ENCODE measurements around the gene DSG3. TPM values are rescaled to one million over a fixed set of nuclear protein-coding genes. Genes with fewer than 3 reads are reported as not detected.

Gene DSG3
- total RNA-seq, 1 donor from 2014 or later = 56.9 TPM

DNA sequence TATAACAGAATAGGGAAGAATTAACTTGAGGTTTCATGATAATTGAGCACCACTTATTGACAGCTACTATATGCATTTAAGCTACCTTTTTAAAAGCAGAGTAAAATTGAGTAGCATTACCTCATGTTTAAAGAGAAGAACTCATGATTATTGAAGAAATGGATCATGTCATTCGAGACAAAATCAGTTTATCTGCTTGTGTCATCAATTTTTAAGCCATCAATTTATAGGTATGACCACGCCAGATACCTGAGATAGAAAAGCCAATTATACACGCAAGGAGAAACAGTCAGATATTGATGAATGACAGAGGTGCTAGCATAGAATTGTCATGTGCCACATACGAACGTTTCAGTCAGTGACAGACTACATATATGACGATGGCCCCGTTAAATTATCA is 78.8 kb downstream of the DSG3 start:
- DNase-seq = no peak

Other genes with a start within 250 kb of the DSG3 start
- 260 TPM for gene DSG1, start 129.6 kb upstream of the DSG3 start, total RNA-seq
- 12.5 TPM for gene DSG4, start 71.0 kb upstream of the DSG3 start, total RNA-seq
- 23.3 TPM for gene DSG2, start 50.4 kb downstream of the DSG3 start, total RNA-seq
- 1.3 TPM for gene TTR, start 144.1 kb downstream of the DSG3 start, total RNA-seq
- gene B4GALT6, start 236.8 kb downstream of the DSG3 start, total RNA-seq = 4.4 TPM

Data from skin of body (tissue), 2 donors.